Neuron (in vitro differentiated cells): ENCODE results near the gene PRPS1L1.

Source experiments
- H2AFZ ChIP-seq: one replicate; pipeline ENCODE4 v1.6.1; 2013; ENCODE audit warnings: low read depth, mild to moderate bottlenecking, inconsistent platforms, low read length, moderate library complexity
- H3K27me3 ChIP-seq: one replicate; pipeline ENCODE4 v1.6.1; 2013; ENCODE audit warnings: low read length; ENCODE audit not compliant: insufficient read depth
- H3K36me3 ChIP-seq: one replicate; pipeline ENCODE4 v1.6.1; 2013; ENCODE audit warnings: low read length; ENCODE audit not compliant: insufficient read depth
- H3K4me1 ChIP-seq: one replicate; pipeline ENCODE4 v1.6.1; 2013; ENCODE audit warnings: low read length; ENCODE audit not compliant: insufficient read depth
- H3K4me3 ChIP-seq: 2 replicates; pipeline ENCODE4 v1.5.1; 2013; ENCODE audit warnings: mild to moderate bottlenecking, low read length, moderate library complexity
- H3K9me3 ChIP-seq: one replicate; pipeline ENCODE4 v1.6.1; 2013; ENCODE audit warnings: low read length

Gene PRPS1L1

GRCh38 chr7:18038382-18038781, 10.7 kb upstream of the PRPS1L1 start:
- no peaks in the 10 kb centered on the region for H3K27me3 ChIP-seq
- no peak overlapping the region for H3K4me3 ChIP-seq
- H3K4me1 ChIP-seq, result peaks cover 4% of the 10 kb centered on the region
- H3K9me3 ChIP-seq, result no peaks in the 10 kb centered on the region
- H3K36me3 ChIP-seq, result no peaks in the 10 kb centered on the region
- H2AFZ ChIP-seq, result no peak overlapping the region

- H3K27me3 ChIP-seq, result no peaks in the 10 kb centered on the region
- peaks cover 4% of the 10 kb centered on the region for H3K4me1 ChIP-seq
- no peak overlapping the region for H2AFZ ChIP-seq
- no peak overlapping the region for H3K4me3 ChIP-seq
- no peaks in the 10 kb centered on the region for H3K36me3 ChIP-seq
- no peaks in the 10 kb centered on the region for H3K9me3 ChIP-seq
Measured at GRCh38 chr7:18037609-18038008, 10.0 kb upstream of the PRPS1L1 start.

GRCh38 chr7:18036783-18037182, 9.1 kb upstream of the PRPS1L1 start:
- Histone ChIP-seq H3K4me1 (peaks cover 4% of the 10 kb centered on the region), H3K4me3 (no peak overlapping the region), H3K27me3 (no peaks in the 10 kb centered on the region), H3K9me3 (no peaks in the 10 kb centered on the region), H2AFZ (peak overlapping the region; percentile 61), H3K36me3 (no peaks in the 10 kb centered on the region)

- H3K9me3 ChIP-seq, result no peaks in the 10 kb centered on the region
- no peak overlapping the region for H2AFZ ChIP-seq
- H3K36me3 ChIP-seq, result no peaks in the 10 kb centered on the region
- H3K4me1 ChIP-seq, result no peaks in the 10 kb centered on the region
- H3K4me3 ChIP-seq, result no peak overlapping the region
- H3K27me3 ChIP-seq, result no peaks in the 10 kb centered on the region
Measured at GRCh38 chr7:18030758-18031157, 3.1 kb upstream of the PRPS1L1 start.

- H3K27me3 ChIP-seq, result no peaks in the 10 kb centered on the region
- H2AFZ ChIP-seq, result no peak overlapping the region
- H3K4me1 ChIP-seq, result no peaks in the 10 kb centered on the region
- no peaks in the 10 kb centered on the region for H3K36me3 ChIP-seq
- H3K9me3 ChIP-seq, result no peaks in the 10 kb centered on the region
- no peak overlapping the region for H3K4me3 ChIP-seq
Measured at GRCh38 chr7:18020138-18020715, 7.4 kb downstream of the PRPS1L1 start.

GRCh38 chr7:18019555-18019954, 8.1 kb downstream of the PRPS1L1 start:
- H3K4me3 ChIP-seq, result no peak overlapping the region

GRCh38 chr7:18018296-18019215, 9.1 kb downstream of the PRPS1L1 start:
- H3K4me3 ChIP-seq, result no peak overlapping the region
- no peak overlapping the region for H2AFZ ChIP-seq
- H3K36me3 ChIP-seq, result no peaks in the 10 kb centered on the region
- no peaks in the 10 kb centered on the region for H3K27me3 ChIP-seq
- H3K9me3 ChIP-seq, result no peaks in the 10 kb centered on the region
- no peaks in the 10 kb centered on the region for H3K4me1 ChIP-seq

More at GRCh38 chr7:18019555-18019954, 8.1 kb downstream of the PRPS1L1 start:
- no peaks in the 10 kb centered on the region for H3K27me3 ChIP-seq
- H3K36me3 ChIP-seq, result no peaks in the 10 kb centered on the region
- no peak overlapping the region for H2AFZ ChIP-seq
- H3K9me3 ChIP-seq, result no peaks in the 10 kb centered on the region
- H3K4me1 ChIP-seq, result no peaks in the 10 kb centered on the region

GRCh38 chr7:18016547-18017444, 10.8 kb downstream of the PRPS1L1 start:
- no peaks in the 10 kb centered on the region for H3K9me3 ChIP-seq
- H3K4me1 ChIP-seq, result no peaks in the 10 kb centered on the region
- H3K27me3 ChIP-seq, result no peaks in the 10 kb centered on the region
- no peak overlapping the region for H3K4me3 ChIP-seq
- H3K36me3 ChIP-seq, result no peaks in the 10 kb centered on the region
- H2AFZ ChIP-seq, result no peak overlapping the region

GRCh38 chr7:18013936-18014335, 13.7 kb downstream of the PRPS1L1 start:
- H3K9me3 ChIP-seq, result no peaks in the 10 kb centered on the region
- H3K4me1 ChIP-seq, result no peaks in the 10 kb centered on the region
- no peak overlapping the region for H2AFZ ChIP-seq
- no peak overlapping the region for H3K4me3 ChIP-seq
- H3K36me3 ChIP-seq, result no peaks in the 10 kb centered on the region
- H3K27me3 ChIP-seq, result no peaks in the 10 kb centered on the region

GRCh38 chr7:18004372-18004771, 23.3 kb downstream of the PRPS1L1 start:
- Histone ChIP-seq H2AFZ (no peak overlapping the region), H3K4me3 (no peak overlapping the region), H3K4me1 (peaks cover 3% of the 10 kb centered on the region), H3K27me3 (no peaks in the 10 kb centered on the region), H3K36me3 (no peaks in the 10 kb centered on the region), H3K9me3 (no peaks in the 10 kb centered on the region)

- Histone ChIP-seq H3K36me3 (no peaks in the 10 kb centered on the region), H3K27me3 (no peaks in the 10 kb centered on the region), H3K4me1 (peaks cover 3% of the 10 kb centered on the region), H3K4me3 (no peak overlapping the region), H3K9me3 (no peaks in the 10 kb centered on the region), H2AFZ (no peak overlapping the region)
Measured at GRCh38 chr7:18003286-18003994, 24.2 kb downstream of the PRPS1L1 start.

GRCh38 chr7:17998692-17999091, 29.0 kb downstream of the PRPS1L1 start:
- Histone ChIP-seq H2AFZ (no peak overlapping the region), H3K9me3 (no peaks in the 10 kb centered on the region), H3K4me1 (peaks cover 14% of the 10 kb centered on the region), H3K36me3 (no peaks in the 10 kb centered on the region), H3K4me3 (no peak overlapping the region), H3K27me3 (no peaks in the 10 kb centered on the region)
